CD14-positive monocyte (primary cell): ENCODE results near the gene KLHL14. TPM values are rescaled to one million over a fixed set of nuclear protein-coding genes. Genes with fewer than 3 reads are reported as not detected.
"Not testable (repeated sequence)": the region's sequence is repeated elsewhere in the genome, so short reads cannot be mapped to it uniquely, and the experiment has no call there.

Experiments
- DNase-seq, 3 donors: peaks; one replicate each; pipeline ENCODE4 v3.0.0-alpha.2; 2011 to 2022
- H2AFZ ChIP-seq: 2 replicates; pipeline ENCODE4 v1.6.0; 2012; ENCODE audit warnings: mild to moderate bottlenecking, low read depth, low read length, inconsistent platforms; ENCODE audit not compliant: insufficient read depth, poor library complexity, severe bottlenecking
- H3K27ac ChIP-seq, 2 donors: 1 replicate in 1 of 2; 2 replicates in 1 of 2; pipeline ENCODE4 v1.5.1; 2012 to 2013; ENCODE audit warnings: low read length in 2 of 2, control low read depth in 1 of 2, inconsistent platforms in 1 of 2, low read depth in 1 of 2, mild to moderate bottlenecking in 1 of 2
- H3K27me3 ChIP-seq, 2 donors: one replicate each; pipeline versions ENCODE4 v1.6.0 to v1.6.1; 2011 to 2013; ENCODE audit warnings: low read length in 2 of 2; ENCODE audit not compliant: control insufficient read depth in 2 of 2, insufficient read depth in 2 of 2
- H3K36me3 ChIP-seq, 2 donors: replicated peaks in 1 of 2; 1 replicate in 1 of 2; 2 replicates in 1 of 2; pipeline versions ENCODE4 v1.5.1 to v1.6.1; 2012 to 2013; ENCODE audit warnings: low read length in 2 of 2, control low read depth in 1 of 2, inconsistent platforms in 1 of 2, mild to moderate bottlenecking in 1 of 2; ENCODE audit not compliant: insufficient read depth in 2 of 2, control insufficient read depth in 1 of 2
- H3K4me1 ChIP-seq, 2 donors: 1 replicate in 1 of 2; 2 replicates in 1 of 2; pipeline versions ENCODE4 v1.5.1 to v1.6.1; 2012 to 2013; ENCODE audit warnings: low read length in 2 of 2, control low read depth in 1 of 2, inconsistent platforms in 1 of 2, mild to moderate bottlenecking in 1 of 2, moderate library complexity in 1 of 2; ENCODE audit not compliant: insufficient read depth in 2 of 2, control insufficient read depth in 1 of 2
- H3K4me2 ChIP-seq: replicated peaks from 2 replicates; pipeline ENCODE3; 2012; ENCODE audit warnings: low read length, moderate library complexity, mild to moderate bottlenecking; ENCODE audit not compliant: poor library complexity, severe bottlenecking; ENCODE audit errors: extremely low read depth
- H3K4me3 ChIP-seq, 3 experiments: fragments of 200-600 bp in 1 of 3; sonication (generic) in 1 of 3; replicated peaks in 1 of 3; 1 replicate in 2 of 3; 2 replicates in 1 of 3; pipeline ENCODE4 v1.5.1; 2011 to 2013; ENCODE audit warnings: low read length in 3 of 3, mild to moderate bottlenecking in 3 of 3, control low read depth in 2 of 3, low read depth in 2 of 3, inconsistent platforms in 1 of 3, moderate library complexity in 1 of 3
- H3K79me2 ChIP-seq: 2 replicates; pipeline ENCODE4 v1.6.0; 2012; ENCODE audit warnings: mild to moderate bottlenecking, control low read depth, inconsistent platforms, low read length, moderate library complexity; ENCODE audit not compliant: insufficient read depth
- H3K9ac ChIP-seq: 2 replicates; pipeline ENCODE4 v1.6.0; 2017; ENCODE audit warnings: low read length, mild to moderate bottlenecking; ENCODE audit not compliant: insufficient read depth, poor library complexity, severe bottlenecking
- H3K9me3 ChIP-seq, 2 donors: replicated peaks in 1 of 2; 1 replicate in 1 of 2; 2 replicates in 1 of 2; pipeline versions ENCODE4 v1.5.1 to v1.6.1; 2012 to 2013; ENCODE audit warnings: low read length in 2 of 2, control low read depth in 1 of 2; ENCODE audit not compliant: control insufficient read depth in 1 of 2, insufficient read depth in 1 of 2
- H4K20me1 ChIP-seq: 2 replicates; pipeline ENCODE4 v1.6.0; 2012; ENCODE audit warnings: mild to moderate bottlenecking, low read length, control low read depth, moderate library complexity; ENCODE audit not compliant: insufficient read depth
- H3K27ac Mint-ChIP-seq, 7 donors: one replicate each; pipeline ENCODE4 v1.8.0; 2020; ENCODE audit warnings: mild to moderate bottlenecking in 7 of 7, mixed read lengths in 7 of 7, moderate library complexity in 6 of 7, inconsistent platforms in 2 of 7
- H3K27me3 Mint-ChIP-seq, 3 donors: one replicate each; pipeline ENCODE4 v1.8.0; 2021 to 2022; ENCODE audit warnings: low read depth in 3 of 3, mild to moderate bottlenecking in 3 of 3, mixed read lengths in 3 of 3, moderate library complexity in 3 of 3, inconsistent platforms in 1 of 3
- H3K36me3 Mint-ChIP-seq, 2 donors: one replicate each; pipeline ENCODE4 v1.8.0; 2020; ENCODE audit warnings: mixed read lengths in 2 of 2, inconsistent platforms in 1 of 2, mild to moderate bottlenecking in 1 of 2
- H3K4me1 Mint-ChIP-seq: one replicate; pipeline ENCODE4 v1.8.0; 2020; ENCODE audit warnings: mild to moderate bottlenecking, mixed read lengths
- H3K4me3 Mint-ChIP-seq, 2 donors: one replicate each; pipeline ENCODE4 v1.8.0; 2020; ENCODE audit warnings: mild to moderate bottlenecking in 2 of 2, mixed read lengths in 2 of 2, moderate library complexity in 1 of 2
- H3K9me3 Mint-ChIP-seq, 7 donors: one replicate each; pipeline ENCODE4 v1.8.0; 2020 to 2022; ENCODE audit warnings: mixed read lengths in 7 of 7, mild to moderate bottlenecking in 6 of 7, moderate library complexity in 6 of 7, inconsistent platforms in 2 of 7
- CTCF ChIP-seq: fragments of 200-600 bp; IDR thresholded peaks from one replicate; pipeline ENCODE4 v1.8.0; 2022; ENCODE audit warnings: antibody characterized with exemption, mild to moderate bottlenecking
- WGBS: methylation state at CpG from one replicate; pipeline ENCODE4 v1.1.5; 2013; ENCODE audit warnings: missing lambda C conversion rate; ENCODE audit not compliant: insufficient coverage; 5-methylcytosine and 5-hydroxymethylcytosine counted together
- intact Hi-C, 2 donors: fragments of 100-400 bp; cut with micrococcal nuclease; formaldehyde crosslinking; loops; one replicate each; pipeline versions ENCODE4 v1.15.0 to v1.15.1; 2023
- polyA plus RNA-seq, 3 donors: library from polyadenylated mRNA; depleted of rRNA in 1 of 3; unstranded in 2 of 3; stranded (reverse) in 1 of 3; fragments of 300-500 nt in 2 of 3; fragments of >200 nt in 1 of 3; fragmentation: Illumina TruSeq in 2 of 3; gene quantifications; 1 replicate in 2 of 3; 2 replicates in 1 of 3; pipeline ENCODE4 v1.2.3, GENCODE V29; 2012 to 2021

KLHL14 gene
- polyA plus RNA-seq, 3 donors = 0.08 TPM; not detected in 2

GRCh38 chr18:32637659-32638058 is 135.2 kb downstream of the KLHL14 start:
- H3K4me3 ChIP-seq, H2AFZ ChIP-seq, DNase-seq, H3K36me3 ChIP-seq, H3K27me3 Mint-ChIP-seq, H3K36me3 Mint-ChIP-seq, H3K4me3 Mint-ChIP-seq, H3K9me3 ChIP-seq, H3K4me1 ChIP-seq, H3K27me3 ChIP-seq, H3K27ac ChIP-seq, H3K4me2 ChIP-seq, H3K9me3 Mint-ChIP-seq, H3K9ac ChIP-seq, H3K79me2 ChIP-seq, H3K4me1 Mint-ChIP-seq, H4K20me1 ChIP-seq, intact Hi-C loops, H3K27ac Mint-ChIP-seq: not testable (repeated sequence)
- WGBS = no CpG with 5 or more reads among the region's 1 CpG

- Histone ChIP-seq H4K20me1 (no peaks in the 10 kb centered on the region), H3K36me3 (no peaks in the 10 kb centered on the region), H3K27me3 (no peaks in the 10 kb centered on the region), H2AFZ (no peak overlapping the region), H3K4me3 (no peak overlapping the region), H3K4me2 (no peak overlapping the region), H3K9ac (no peak overlapping the region), H3K27ac (no peak overlapping the region), H3K79me2 (no peaks in the 10 kb centered on the region), H3K4me1 (no peaks in the 10 kb centered on the region), H3K9me3 (no peaks in the 10 kb centered on the region)
- H3K27ac Mint-ChIP-seq = no peak overlapping the region
- WGBS = no CpG with 5 or more reads among the region's 2 CpGs
- DNase-seq = no peak
- peaks cover 0 to 1% (median 0%) of the 10 kb centered on the region in 7 donors for H3K9me3 Mint-ChIP-seq
- intact Hi-C loops = no loop called here
- no peak overlapping the region for H3K4me3 Mint-ChIP-seq
- H3K36me3 Mint-ChIP-seq = no peaks in the 10 kb centered on the region
- H3K27me3 Mint-ChIP-seq = peaks cover 0 to 1% (median 0%) of the 10 kb centered on the region in 3 donors
- no peak for TF ChIP-seq CTCF
- no peaks in the 10 kb centered on the region for H3K4me1 Mint-ChIP-seq
Observed at GRCh38 chr18:32637226-32637625, 135.6 kb downstream of the KLHL14 start.
